CD8-positive, alpha-beta memory T cell (primary cell): Measurements from ENCODE around the gene TBRG1. TPM values are rescaled to one million over a fixed set of nuclear protein-coding genes. Genes with fewer than 3 reads are reported as not detected.

Source experiments
- CTCF ChIA-PET: fragments of 350-600 bp; sonication (Branson Sonifier 250); formaldehyde crosslinking; loops from one replicate; lab custom pipeline; 2021; ENCODE audit warnings: antibody characterized with exemption; lab: Charles Lee
- POLR2A ChIA-PET: fragments of 350-600 bp; sonication (Branson Sonifier 250); formaldehyde crosslinking; loops from one replicate; lab custom pipeline; 2021; ENCODE audit warnings: antibody characterized with exemption; lab: Charles Lee
- DNase-seq, 5 donors: peaks; one replicate each; pipeline versions ENCODE4 v3.0.0 to v3.0.0-alpha.2; 2020 to 2022; ENCODE audit warnings: mixed read lengths in 1 of 5
- H3K27ac ChIP-seq: one replicate; pipeline ENCODE4 v1.7.0; 2013; ENCODE audit warnings: low read depth, mild to moderate bottlenecking, low read length, moderate library complexity
- H3K27me3 ChIP-seq: 2 replicates; pipeline ENCODE4 v1.7.0; 2013; ENCODE audit warnings: low read length, mild to moderate bottlenecking; ENCODE audit not compliant: insufficient read depth, poor library complexity, severe bottlenecking
- H3K36me3 ChIP-seq: 2 replicates; pipeline ENCODE4 v1.7.0; 2013; ENCODE audit warnings: mild to moderate bottlenecking, low read length, moderate library complexity; ENCODE audit not compliant: insufficient read depth
- H3K4me1 ChIP-seq: 2 replicates; pipeline ENCODE4 v1.7.0; 2013; ENCODE audit warnings: mild to moderate bottlenecking, low read length, moderate library complexity; ENCODE audit not compliant: insufficient read depth
- H3K4me3 ChIP-seq: 2 replicates; pipeline ENCODE4 v1.7.0; 2013; ENCODE audit warnings: mild to moderate bottlenecking, low read length
- H3K9me3 ChIP-seq: 2 replicates; pipeline ENCODE4 v1.7.0; 2013; ENCODE audit warnings: mild to moderate bottlenecking, low read length
- H3K27ac Mint-ChIP-seq, 8 donors: one replicate each; pipeline ENCODE4 v1.8.0; 2020 to 2021; ENCODE audit warnings: mixed read lengths in 8 of 8, mild to moderate bottlenecking in 6 of 8, inconsistent platforms in 3 of 8, moderate library complexity in 3 of 8
- H3K27me3 Mint-ChIP-seq, 2 donors: one replicate each; pipeline ENCODE4 v1.8.0; 2020 to 2021; ENCODE audit warnings: mixed read lengths in 2 of 2, mild to moderate bottlenecking in 1 of 2, moderate library complexity in 1 of 2
- H3K36me3 Mint-ChIP-seq, 3 donors: one replicate each; pipeline ENCODE4 v1.8.0; 2020 to 2021; ENCODE audit warnings: mixed read lengths in 3 of 3, inconsistent platforms in 1 of 3, mild to moderate bottlenecking in 1 of 3
- H3K4me1 Mint-ChIP-seq, 3 donors: one replicate each; pipeline ENCODE4 v1.8.0; 2020 to 2021; ENCODE audit warnings: mixed read lengths in 3 of 3, inconsistent platforms in 1 of 3, mild to moderate bottlenecking in 1 of 3
- H3K4me3 Mint-ChIP-seq, 7 donors: one replicate each; pipeline ENCODE4 v1.8.0; 2020 to 2021; ENCODE audit warnings: mixed read lengths in 7 of 7, mild to moderate bottlenecking in 6 of 7, moderate library complexity in 4 of 7, inconsistent platforms in 2 of 7
- H3K9me3 Mint-ChIP-seq, 5 donors: one replicate each; pipeline ENCODE4 v1.8.0; 2020 to 2022; ENCODE audit warnings: mixed read lengths in 5 of 5, mild to moderate bottlenecking in 3 of 5, moderate library complexity in 2 of 5, inconsistent platforms in 1 of 5
- polyA plus RNA-seq: library from polyadenylated mRNA; unstranded; fragments of 300-500 nt; fragmentation: Illumina TruSeq; gene quantifications from one replicate; pipeline ENCODE4 v1.2.3, GENCODE V29; 2021
- total RNA-seq, 2 experiments: library from RNA; stranded (reverse); gene quantifications; one replicate each; pipeline ENCODE4 v1.2.3, GENCODE V29; 2021

TBRG1 gene
- total and polyA plus RNA-seq, 3 experiments from 2014 or later: 36.3 to 49.5 (median 38.4) TPM

DNA sequence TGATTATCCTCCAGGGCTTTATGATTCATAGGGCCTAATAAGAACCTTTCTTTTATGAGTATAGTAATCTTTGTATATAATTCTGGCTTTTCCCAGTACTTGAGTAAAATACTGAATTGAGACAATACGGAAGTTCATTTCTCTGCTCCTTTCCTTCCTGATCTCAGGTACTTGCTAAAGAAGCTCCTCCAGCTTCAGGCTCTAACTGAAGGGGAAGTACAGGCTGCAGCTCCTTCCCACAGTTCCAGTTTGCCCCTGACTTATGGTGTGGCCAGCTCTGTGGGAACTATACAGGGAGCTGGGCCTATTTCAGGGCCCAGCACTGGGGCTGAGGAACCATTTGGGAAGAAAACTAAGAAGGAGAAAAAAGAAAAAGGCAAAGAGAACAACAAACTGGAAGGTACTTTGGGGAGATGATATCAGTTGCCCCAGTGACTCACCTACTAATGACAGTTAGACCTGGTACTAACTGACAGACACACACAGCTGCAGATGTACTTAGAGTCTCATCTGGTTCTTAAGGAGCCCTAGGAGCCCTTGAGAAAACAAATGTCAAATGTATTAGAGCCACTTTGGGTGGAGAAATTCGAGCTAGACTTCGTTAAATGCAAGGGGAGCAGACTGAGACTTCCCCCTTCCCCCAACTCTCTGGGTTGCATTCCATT is 3.0 kb downstream of the TBRG1 start:
- H3K36me3 ChIP-seq: peaks cover 42% of the 10 kb centered on the region
- H3K4me3 ChIP-seq: no peak overlapping the region
- Mint-ChIP-seq H3K4me3 (peak overlapping the region in 2 of 7 donors; percentile 46 to 54), H3K9me3 (no peaks in the 10 kb centered on the region), H3K4me1 (peaks cover 46 to 59% (median 55%) of the 10 kb centered on the region in 3 donors), H3K27me3 (no peaks in the 10 kb centered on the region), H3K36me3 (peaks cover 8 to 60% (median 17%) of the 10 kb centered on the region in 3 donors), H3K27ac (peak overlapping the region in 5 of 8 donors; percentile 18 to 87 (median 68))
- no peak for DNase-seq
- ChIA-PET CTCF (interaction anchor here (1.4 to 2.1 kb wide), 2 partner anchors 138 to 251 kb away, joined by 3 to 6 read pairs; no protein-coding TSS in a partner anchor), POLR2A (no interaction called here)
- no peak overlapping the region for H3K27ac ChIP-seq
- no peaks in the 10 kb centered on the region for H3K27me3 ChIP-seq
- H3K4me1 ChIP-seq: peaks cover 34% of the 10 kb centered on the region
- no peaks in the 10 kb centered on the region for H3K9me3 ChIP-seq

DNA sequence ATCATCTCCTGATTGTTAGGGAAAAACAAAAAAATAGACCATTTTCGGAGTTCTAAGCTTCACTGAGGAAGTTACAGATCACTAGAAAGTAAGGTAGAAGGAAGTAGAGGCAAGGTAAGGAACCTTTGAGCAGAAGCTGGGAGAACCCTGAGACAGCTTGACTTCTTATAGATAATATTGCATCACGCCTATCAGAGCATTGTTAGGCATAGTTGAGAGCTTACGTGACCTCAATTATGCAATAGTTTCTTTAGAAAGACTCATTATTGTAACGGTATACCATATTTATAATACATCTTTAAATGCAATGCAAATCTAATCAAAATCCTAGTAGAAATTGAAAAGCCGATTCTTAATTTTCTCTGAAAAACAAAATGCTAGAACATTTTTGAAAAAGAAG is 4.9 kb downstream of the TBRG1 start:
- Mint-ChIP-seq H3K4me3 (peak overlapping the region in 1 of 7 donors; percentile 14), H3K9me3 (no peaks in the 10 kb centered on the region), H3K27ac (peak overlapping the region in 3 of 8 donors; percentile 14 to 55 (median 18)), H3K27me3 (no peaks in the 10 kb centered on the region), H3K4me1 (peaks cover 38 to 50% (median 46%) of the 10 kb centered on the region in 3 donors), H3K36me3 (peaks cover 8 to 78% (median 18%) of the 10 kb centered on the region in 3 donors)
- peaks cover 26% of the 10 kb centered on the region for H3K4me1 ChIP-seq
- POLR2A ChIA-PET: no interaction called here
- no peak for DNase-seq
- peaks cover 61% of the 10 kb centered on the region for H3K36me3 ChIP-seq
- no peak overlapping the region for H3K27ac ChIP-seq
- no peaks in the 10 kb centered on the region for H3K27me3 ChIP-seq
- H3K9me3 ChIP-seq: no peaks in the 10 kb centered on the region
- CTCF ChIA-PET: interaction anchor here (0.8 kb wide), 1 partner anchor 11 kb away, joined by 3 read pairs; no protein-coding TSS in a partner anchor
- no peak overlapping the region for H3K4me3 ChIP-seq

GRCh38 chr11:124629961-124630360 is 7.3 kb downstream of the TBRG1 start:
- no peaks in the 10 kb centered on the region for H3K9me3 Mint-ChIP-seq
- H3K27me3 ChIP-seq: no peaks in the 10 kb centered on the region
- peaks cover 18 to 30% (median 26%) of the 10 kb centered on the region in 3 donors for H3K4me1 Mint-ChIP-seq
- H3K36me3 Mint-ChIP-seq: peaks cover 8 to 81% (median 16%) of the 10 kb centered on the region in 3 donors
- H3K27ac Mint-ChIP-seq: no peak overlapping the region
- H3K4me1 ChIP-seq: peaks cover 12% of the 10 kb centered on the region
- CTCF ChIA-PET: interaction anchor here (1.6 kb wide), 1 partner anchor 41 kb away, joined by 3 read pairs; no protein-coding TSS in a partner anchor
- no peaks in the 10 kb centered on the region for H3K9me3 ChIP-seq
- no peak overlapping the region for H3K4me3 ChIP-seq
- H3K27me3 Mint-ChIP-seq: no peaks in the 10 kb centered on the region
- H3K36me3 ChIP-seq: peaks cover 71% of the 10 kb centered on the region
- DNase-seq: no peak
- H3K27ac ChIP-seq: no peak overlapping the region
- POLR2A ChIA-PET: interaction anchor here (0.5 kb wide), 1 partner anchor 1568 kb away, joined by 3 read pairs; the partner anchor contains the start of gene HSPA8
- H3K4me3 Mint-ChIP-seq: no peak overlapping the region

DNA sequence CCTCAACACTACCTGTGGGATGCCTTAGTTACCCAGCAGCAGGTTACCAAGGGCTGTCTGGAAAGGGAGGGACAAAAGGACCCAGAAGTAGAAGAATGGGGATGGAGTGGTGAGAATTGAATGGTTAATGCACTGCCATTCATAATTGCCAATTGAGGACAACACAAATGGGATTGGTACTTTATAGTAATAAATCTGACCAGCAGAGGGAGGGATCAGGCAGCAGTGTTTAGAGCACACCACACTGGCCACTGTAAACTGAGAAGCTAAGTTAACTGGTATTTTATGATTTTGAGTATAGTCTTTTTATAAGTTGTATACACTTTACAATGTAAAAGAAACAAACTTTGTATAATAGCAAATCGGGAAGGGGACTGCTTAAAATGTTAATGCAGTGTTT is 10.7 kb downstream of the TBRG1 start:
- no peak overlapping the region for H3K4me3 Mint-ChIP-seq
- H3K27ac ChIP-seq: no peak overlapping the region
- H3K9me3 Mint-ChIP-seq: no peaks in the 10 kb centered on the region
- peaks cover 4 to 6% (median 4%) of the 10 kb centered on the region in 3 donors for H3K4me1 Mint-ChIP-seq
- H3K27me3 ChIP-seq: no peaks in the 10 kb centered on the region
- no peak overlapping the region for H3K4me3 ChIP-seq
- peak overlapping the region in 3 of 8 donors; percentile 12 to 46 (median 31) for H3K27ac Mint-ChIP-seq
- H3K9me3 ChIP-seq: no peaks in the 10 kb centered on the region
- H3K36me3 ChIP-seq: peaks cover 44% of the 10 kb centered on the region
- H3K36me3 Mint-ChIP-seq: peaks cover 3 to 84% (median 23%) of the 10 kb centered on the region in 3 donors
- H3K4me1 ChIP-seq: no peaks in the 10 kb centered on the region
- DNase-seq: no peak
- CTCF ChIA-PET: no interaction called here
- H3K27me3 Mint-ChIP-seq: peaks cover 0 to 2% of the 10 kb centered on the region in 2 donors
- POLR2A ChIA-PET: no interaction called here

- peak overlapping the region in 2 of 8 donors; percentile 1 to 25 for H3K27ac Mint-ChIP-seq
- POLR2A ChIA-PET: no interaction called here
- H3K4me3 ChIP-seq: no peak overlapping the region
- no peaks in the 10 kb centered on the region for H3K4me1 Mint-ChIP-seq
- no peaks in the 10 kb centered on the region for H3K4me1 ChIP-seq
- H3K9me3 Mint-ChIP-seq: no peaks in the 10 kb centered on the region
- H3K27ac ChIP-seq: no peak overlapping the region
- peaks cover 0 to 68% (median 13%) of the 10 kb centered on the region in 3 donors for H3K36me3 Mint-ChIP-seq
- no peak overlapping the region for H3K4me3 Mint-ChIP-seq
- CTCF ChIA-PET: no interaction called here
- DNase-seq: no peak
- H3K27me3 Mint-ChIP-seq: peaks cover 0 to 2% of the 10 kb centered on the region in 2 donors
- no peaks in the 10 kb centered on the region for H3K27me3 ChIP-seq
- H3K9me3 ChIP-seq: no peaks in the 10 kb centered on the region
- H3K36me3 ChIP-seq: peaks cover 26% of the 10 kb centered on the region
Measured at GRCh38 chr11:124635932-124636331, 13.3 kb downstream of the TBRG1 start.

DNA sequence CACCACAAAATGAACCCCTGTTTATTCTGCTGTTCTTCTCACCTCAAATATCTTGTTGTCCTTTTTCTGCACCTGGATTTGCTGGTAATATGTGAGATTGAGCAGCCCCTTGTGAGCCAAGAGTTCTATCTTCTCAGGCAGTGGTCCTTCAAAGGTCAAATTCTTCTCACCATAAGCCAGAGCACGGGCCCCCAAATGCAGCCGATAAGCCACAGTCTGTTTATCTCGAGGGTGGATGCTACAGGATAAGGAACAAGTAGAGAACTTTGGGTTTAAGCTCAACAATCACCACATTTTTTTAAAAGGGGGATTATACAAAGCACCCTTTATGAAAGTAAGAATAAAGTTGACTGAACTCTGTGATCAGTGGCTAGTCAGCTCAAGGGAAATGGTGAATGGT is 15.8 kb downstream of the TBRG1 start:
- H3K36me3 ChIP-seq: no peaks in the 10 kb centered on the region
- no peak overlapping the region for H3K4me3 ChIP-seq
- Mint-ChIP-seq H3K4me1 (no peaks in the 10 kb centered on the region), H3K27me3 (peaks cover 0 to 2% of the 10 kb centered on the region in 2 donors), H3K4me3 (no peak overlapping the region), H3K36me3 (peaks cover 0 to 43% (median 13%) of the 10 kb centered on the region in 3 donors), H3K27ac (peak overlapping the region in 2 of 8 donors; percentile 39 to 42), H3K9me3 (no peaks in the 10 kb centered on the region)
- ChIA-PET CTCF (interaction anchor here (0.8 to 0.9 kb wide), 2 partner anchors 11 to 108 kb away, joined by 3 read pairs; no protein-coding TSS in a partner anchor), POLR2A (no interaction called here)
- no peak overlapping the region for H3K27ac ChIP-seq
- no peaks in the 10 kb centered on the region for H3K4me1 ChIP-seq
- H3K9me3 ChIP-seq: no peaks in the 10 kb centered on the region
- H3K27me3 ChIP-seq: no peaks in the 10 kb centered on the region
- no peak for DNase-seq

- no peaks in the 10 kb centered on the region for H3K9me3 ChIP-seq
- no peak overlapping the region for H3K27ac ChIP-seq
- no peaks in the 10 kb centered on the region for H3K27me3 ChIP-seq
- Mint-ChIP-seq H3K4me1 (no peaks in the 10 kb centered on the region), H3K27me3 (peaks cover 0 to 2% of the 10 kb centered on the region in 2 donors), H3K9me3 (no peaks in the 10 kb centered on the region), H3K4me3 (no peak overlapping the region), H3K27ac (peak overlapping the region in 1 of 8 donors; percentile 74), H3K36me3 (peaks cover 0 to 37% (median 13%) of the 10 kb centered on the region in 3 donors)
- CTCF ChIA-PET: interaction anchor here (0.8 to 1.7 kb wide), 3 partner anchors 12 to 197 kb away, joined by 3 to 5 read pairs (median 3); no protein-coding TSS in a partner anchor
- no peak for DNase-seq
- no peaks in the 10 kb centered on the region for H3K36me3 ChIP-seq
- POLR2A ChIA-PET: no interaction called here
- no peaks in the 10 kb centered on the region for H3K4me1 ChIP-seq
- no peak overlapping the region for H3K4me3 ChIP-seq
Measured at GRCh38 chr11:124639186-124639585, 16.5 kb downstream of the TBRG1 start.

- ChIA-PET CTCF (interaction anchor here (0.9 to 1.7 kb wide), 3 partner anchors 18 to 197 kb away, joined by 3 to 5 read pairs (median 5); partner anchors contain the start of gene TBRG1), POLR2A (no interaction called here)
- no peaks in the 10 kb centered on the region for H3K9me3 ChIP-seq
- H3K4me3 ChIP-seq: no peak overlapping the region
- H3K9me3 Mint-ChIP-seq: no peaks in the 10 kb centered on the region
- no peak overlapping the region for H3K4me3 Mint-ChIP-seq
- no peak overlapping the region for H3K27ac ChIP-seq
- peaks cover 0 to 26% (median 11%) of the 10 kb centered on the region in 3 donors for H3K36me3 Mint-ChIP-seq
- no peaks in the 10 kb centered on the region for H3K27me3 ChIP-seq
- no peak overlapping the region for H3K27ac Mint-ChIP-seq
- no peaks in the 10 kb centered on the region for H3K36me3 ChIP-seq
- H3K27me3 Mint-ChIP-seq: peaks cover 0 to 2% of the 10 kb centered on the region in 2 donors
- no peak for DNase-seq
- H3K4me1 Mint-ChIP-seq: no peaks in the 10 kb centered on the region
- H3K4me1 ChIP-seq: no peaks in the 10 kb centered on the region
Measured at GRCh38 chr11:124640666-124641065, 18.0 kb downstream of the TBRG1 start.
